Effector memory CD8-positive, alpha-beta T cell (primary cell): ENCODE measurements around the gene ZNF701.
A peak's percentile ranks its signal among the peaks of the same experiment; 100 is the strongest.
"Not testable (repeated sequence)": the region's sequence is repeated elsewhere in the genome, so short reads cannot be mapped to it uniquely, and the experiment has no call there.

Experiments used
- ATAC-seq: fragments of 150-1000 bp; cut with Tn5 transposase; replicated peaks from 2 replicates; pipeline ENCODE4 v1.10.0; 2021; ENCODE audit warnings: mild to moderate bottlenecking, moderate library complexity
- DNase-seq, 3 experiments: peaks; one replicate each; pipeline ENCODE4 v3.0.0; 2021
- H3K27ac Mint-ChIP-seq, 2 donors: one replicate each; pipeline ENCODE4 v1.8.0; 2022; ENCODE audit warnings: mild to moderate bottlenecking in 2 of 2, mixed read lengths in 2 of 2, moderate library complexity in 2 of 2
- H3K27me3 Mint-ChIP-seq, 2 donors: one replicate each; pipeline ENCODE4 v1.8.0; 2022; ENCODE audit warnings: mixed read lengths in 2 of 2
- H3K36me3 Mint-ChIP-seq: one replicate; pipeline ENCODE4 v1.8.0; 2022; ENCODE audit warnings: mild to moderate bottlenecking, moderate library complexity, mixed read lengths; ENCODE audit not compliant: insufficient read depth
- H3K4me1 Mint-ChIP-seq, 2 donors: one replicate each; pipeline ENCODE4 v1.8.0; 2022; ENCODE audit warnings: low read depth in 2 of 2, mixed read lengths in 2 of 2
- H3K4me3 Mint-ChIP-seq, 2 donors: one replicate each; pipeline ENCODE4 v1.8.0; 2022; ENCODE audit warnings: mild to moderate bottlenecking in 2 of 2, mixed read lengths in 2 of 2, moderate library complexity in 2 of 2
- H3K9me3 Mint-ChIP-seq, 2 donors: one replicate each; pipeline ENCODE4 v1.8.0; 2022; ENCODE audit warnings: mixed read lengths in 2 of 2

ZNF701 gene

DNA sequence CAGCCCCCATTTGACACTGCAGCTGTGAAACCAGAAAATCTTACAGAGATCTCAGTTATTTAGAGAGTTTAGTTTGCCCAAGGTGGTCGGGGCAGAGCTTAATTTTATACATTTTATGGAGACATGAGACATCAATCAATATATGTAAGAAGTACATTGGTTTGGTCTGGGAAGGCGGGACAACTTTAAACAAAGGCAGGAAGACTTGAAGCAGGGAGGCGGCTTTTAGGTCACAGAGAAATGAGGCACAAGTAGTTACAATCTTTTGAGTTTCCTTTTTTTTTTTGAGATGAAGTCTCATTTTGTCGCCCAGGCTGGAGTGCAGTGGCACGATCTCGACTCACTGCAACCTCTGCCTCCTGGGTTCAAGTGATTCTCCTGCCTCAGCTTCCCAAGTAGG, 27.5 kb upstream of the ZNF701 start:
- peak overlapping the region; percentile 80 to 87 for H3K4me3 Mint-ChIP-seq
- H3K27me3 Mint-ChIP-seq, DNase-seq, H3K9me3 Mint-ChIP-seq: not testable (repeated sequence)
- peak overlapping the region; percentile 38 to 91 for H3K27ac Mint-ChIP-seq
- peaks cover 39% of the 10 kb centered on the region for H3K36me3 Mint-ChIP-seq
- ATAC-seq, result peak; percentile 11
- peaks cover 26 to 27% of the 10 kb centered on the region in 2 donors for H3K4me1 Mint-ChIP-seq

DNA sequence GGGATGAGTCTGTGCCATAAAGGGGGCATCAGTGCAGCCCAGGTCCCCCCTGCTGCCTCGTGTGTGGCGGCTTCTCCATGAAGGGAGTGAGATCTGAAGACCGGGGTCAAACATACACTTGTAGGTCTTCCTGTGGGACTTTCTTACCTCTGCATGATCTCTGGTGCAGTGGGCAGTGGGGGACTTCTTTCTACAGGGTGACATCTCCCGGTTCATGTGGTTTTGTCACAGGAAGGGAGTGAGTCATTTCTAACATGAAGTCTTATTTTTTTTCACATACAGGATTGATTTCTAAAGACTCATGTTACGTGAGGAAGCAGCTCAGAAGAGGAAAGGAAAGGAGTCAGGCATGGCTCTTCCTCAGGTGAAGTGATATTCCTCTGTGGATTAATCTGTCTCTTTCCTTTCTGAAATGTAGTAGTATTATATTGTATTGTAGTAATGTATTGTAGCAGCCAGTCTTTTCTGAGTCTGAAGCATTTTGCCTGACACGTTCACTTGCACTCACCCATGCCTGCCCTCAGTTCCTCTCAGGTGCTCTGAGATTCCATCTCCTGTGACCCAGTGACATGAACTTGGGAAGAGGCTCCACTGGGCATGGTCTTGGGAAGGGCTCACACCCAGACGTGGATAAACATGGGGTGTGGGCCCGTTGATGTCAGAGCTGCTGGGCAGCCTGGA, 27.0 kb upstream of the ZNF701 start:
- peak overlapping the region; percentile 80 to 87 for H3K4me3 Mint-ChIP-seq
- no peaks in the 10 kb centered on the region for H3K9me3 Mint-ChIP-seq
- H3K27me3 Mint-ChIP-seq, result no peaks in the 10 kb centered on the region
- peaks cover 26 to 27% of the 10 kb centered on the region in 2 donors for H3K4me1 Mint-ChIP-seq
- ATAC-seq, result peak; percentile 97
- peak overlapping the region; percentile 38 to 91 for H3K27ac Mint-ChIP-seq
- DNase-seq, result peak; percentile 27 to 36 (median 31)
- H3K36me3 Mint-ChIP-seq, result peaks cover 45% of the 10 kb centered on the region

DNA sequence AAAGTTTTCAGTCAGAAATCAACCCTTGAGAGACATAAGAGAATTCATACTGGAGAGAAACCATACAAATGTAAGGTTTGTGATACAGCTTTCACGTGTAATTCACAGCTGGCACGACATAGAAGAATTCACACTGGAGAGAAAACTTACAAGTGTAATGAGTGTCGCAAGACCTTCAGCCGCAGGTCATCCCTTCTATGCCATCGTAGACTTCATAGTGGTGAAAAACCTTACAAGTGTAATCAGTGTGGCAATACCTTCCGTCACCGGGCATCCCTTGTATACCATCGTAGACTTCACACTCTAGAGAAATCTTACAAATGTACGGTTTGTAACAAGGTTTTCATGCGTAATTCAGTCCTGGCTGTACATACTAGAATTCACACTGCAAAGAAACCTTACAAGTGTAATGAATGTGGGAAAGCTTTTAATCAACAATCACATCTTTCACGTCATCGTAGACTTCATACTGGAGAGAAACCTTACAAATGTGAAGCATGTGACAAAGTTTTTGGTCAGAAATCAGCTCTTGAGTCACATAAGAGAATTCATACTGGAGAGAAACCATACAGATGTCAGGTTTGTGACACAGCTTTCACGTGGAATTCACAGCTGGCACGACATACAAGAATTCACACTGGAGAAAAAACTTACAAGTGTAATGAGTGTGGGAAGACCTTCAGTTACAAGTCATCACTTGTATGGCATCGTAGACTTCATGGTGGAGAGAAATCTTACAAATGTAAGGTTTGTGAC, 15.7 kb upstream of the ZNF701 start:
- H3K36me3 Mint-ChIP-seq, result peaks cover 66% of the 10 kb centered on the region
- peaks cover 12 to 24% of the 10 kb centered on the region in 2 donors for H3K9me3 Mint-ChIP-seq
- H3K27me3 Mint-ChIP-seq, result no peaks in the 10 kb centered on the region
- ATAC-seq (no peak), DNase-seq (no peak)
- H3K27ac Mint-ChIP-seq, result no peak overlapping the region
- H3K4me1 Mint-ChIP-seq, result peaks cover 0 to 7% of the 10 kb centered on the region in 2 donors
- H3K4me3 Mint-ChIP-seq, result no peak overlapping the region

DNA sequence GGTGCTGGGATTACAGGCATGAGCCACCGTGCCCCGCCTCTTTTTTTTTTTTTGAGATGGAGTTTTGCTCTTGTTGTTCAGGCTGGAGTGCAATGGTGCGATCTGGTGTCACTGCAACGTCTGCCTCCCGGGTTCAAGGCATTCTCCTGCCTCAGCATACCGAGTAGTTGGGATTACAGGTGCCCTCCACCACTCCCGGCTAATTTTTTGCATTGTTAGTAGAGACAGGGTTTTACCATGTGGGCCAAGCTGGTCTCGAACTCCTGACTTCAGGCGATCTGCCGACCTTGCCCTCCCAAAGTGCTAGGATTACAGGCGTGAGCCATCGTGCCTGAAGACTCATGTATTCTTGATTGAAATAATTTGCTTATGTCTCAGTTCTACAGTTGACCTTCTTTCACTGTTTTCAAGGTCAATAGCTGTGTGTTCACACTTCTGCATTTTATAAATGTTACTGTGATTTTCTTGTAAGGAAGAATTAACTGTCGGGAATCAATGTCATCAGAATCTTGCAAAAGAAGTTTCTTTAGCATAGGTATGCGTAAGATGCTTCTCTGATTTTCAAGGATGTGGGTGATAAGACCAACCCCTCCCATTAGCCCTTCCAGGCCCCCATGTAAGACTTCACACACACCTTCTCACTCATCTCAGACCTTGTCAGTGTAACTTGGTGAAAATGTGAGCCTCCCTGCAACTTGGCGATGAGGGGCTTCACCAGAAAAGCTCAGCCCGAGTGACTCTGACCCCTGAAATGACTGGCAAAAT, 12.7 kb upstream of the ZNF701 start:
- ATAC-seq (no peak), DNase-seq (no peak)
- H3K4me1 Mint-ChIP-seq, result no peaks in the 10 kb centered on the region
- peaks cover 36% of the 10 kb centered on the region for H3K36me3 Mint-ChIP-seq
- H3K4me3 Mint-ChIP-seq, result no peak overlapping the region
- peak overlapping the region in 1 of 2 donors; percentile 46 for H3K27ac Mint-ChIP-seq
- no peaks in the 10 kb centered on the region for H3K27me3 Mint-ChIP-seq
- peaks cover 12 to 18% of the 10 kb centered on the region in 2 donors for H3K9me3 Mint-ChIP-seq

DNA sequence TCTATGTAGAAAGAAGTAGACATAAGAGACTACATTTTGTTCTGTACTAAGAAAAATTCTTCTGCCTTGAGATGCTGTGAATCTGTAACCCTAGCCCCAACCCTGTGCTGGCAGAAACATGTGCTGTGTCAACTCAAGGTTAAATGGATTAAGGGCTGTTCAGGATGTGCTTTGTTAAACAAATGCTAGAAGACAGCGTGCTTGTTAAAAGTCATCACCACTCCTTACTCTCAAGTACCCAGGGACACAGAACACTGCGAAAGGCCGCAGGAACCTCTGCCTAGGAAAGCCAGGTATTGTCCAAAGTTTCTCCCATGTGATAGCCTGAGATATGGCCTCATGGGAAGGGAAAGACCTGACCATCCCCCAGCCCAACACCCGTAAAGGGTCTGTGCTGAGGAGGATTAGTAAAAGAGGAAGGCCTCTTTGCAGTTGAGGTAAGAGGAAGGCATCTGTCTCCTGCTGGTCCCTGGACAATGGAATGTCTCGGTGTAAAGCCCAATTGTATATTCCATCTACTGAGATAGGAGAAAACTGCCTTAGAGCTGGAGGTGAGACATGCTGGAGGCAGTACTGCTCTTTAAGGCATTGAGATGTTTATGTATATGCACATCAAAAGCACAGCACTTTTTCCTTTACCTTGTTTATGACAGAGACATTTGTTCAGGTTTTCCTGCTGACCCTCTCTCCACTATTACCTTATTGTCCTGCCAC, 11.2 kb upstream of the ZNF701 start:
- H3K27me3 Mint-ChIP-seq, H3K4me1 Mint-ChIP-seq, H3K4me3 Mint-ChIP-seq, DNase-seq, ATAC-seq, H3K27ac Mint-ChIP-seq: not testable (repeated sequence)
- peaks cover 21% of the 10 kb centered on the region for H3K36me3 Mint-ChIP-seq
- H3K9me3 Mint-ChIP-seq, result peaks cover 8 to 15% of the 10 kb centered on the region in 2 donors

DNA sequence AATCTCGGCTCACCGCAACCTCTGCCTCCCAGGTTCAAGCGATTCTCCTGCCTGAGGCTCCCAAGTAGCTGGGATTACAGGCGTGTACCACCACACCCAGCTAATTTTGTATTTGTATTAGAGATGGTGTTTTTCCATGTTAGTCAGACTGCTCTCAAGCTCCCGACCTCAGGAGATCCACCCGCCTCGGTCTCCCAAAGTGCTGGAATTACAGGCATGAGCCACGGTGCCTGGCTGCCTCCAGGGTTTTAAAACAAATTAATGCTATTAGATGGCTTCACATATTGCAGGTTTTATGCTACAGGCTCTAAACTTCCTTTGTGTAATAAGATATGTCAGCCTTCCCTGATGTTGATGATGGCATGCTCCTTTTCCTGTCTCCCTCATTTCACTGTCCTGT, 8.5 kb upstream of the ZNF701 start:
- H3K27ac Mint-ChIP-seq, ATAC-seq, H3K4me3 Mint-ChIP-seq, H3K27me3 Mint-ChIP-seq, DNase-seq, H3K4me1 Mint-ChIP-seq, H3K9me3 Mint-ChIP-seq, H3K36me3 Mint-ChIP-seq: not testable (repeated sequence)

DNA sequence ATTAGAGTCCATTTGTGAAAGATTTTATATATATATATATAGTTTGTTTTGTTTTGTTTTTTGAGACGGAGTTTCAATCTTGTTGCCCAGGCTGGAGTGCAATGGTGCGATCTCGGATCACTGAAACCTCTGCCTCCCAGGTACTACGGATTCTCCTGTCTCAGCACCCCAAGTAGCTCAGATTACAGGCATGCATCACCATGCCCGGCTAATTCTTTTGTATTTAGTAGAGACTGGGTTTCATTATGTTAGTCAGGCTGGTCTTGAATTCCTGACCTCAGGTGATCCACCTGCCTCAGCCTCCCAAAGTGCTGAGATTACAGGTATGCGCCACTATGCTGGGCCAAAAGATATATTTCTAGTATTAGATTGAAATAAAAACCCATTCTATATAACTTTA, 4.0 kb upstream of the ZNF701 start:
- H3K36me3 Mint-ChIP-seq, result peaks cover 10% of the 10 kb centered on the region
- H3K4me3 Mint-ChIP-seq, result no peak overlapping the region
- ATAC-seq, result no peak

DNA sequence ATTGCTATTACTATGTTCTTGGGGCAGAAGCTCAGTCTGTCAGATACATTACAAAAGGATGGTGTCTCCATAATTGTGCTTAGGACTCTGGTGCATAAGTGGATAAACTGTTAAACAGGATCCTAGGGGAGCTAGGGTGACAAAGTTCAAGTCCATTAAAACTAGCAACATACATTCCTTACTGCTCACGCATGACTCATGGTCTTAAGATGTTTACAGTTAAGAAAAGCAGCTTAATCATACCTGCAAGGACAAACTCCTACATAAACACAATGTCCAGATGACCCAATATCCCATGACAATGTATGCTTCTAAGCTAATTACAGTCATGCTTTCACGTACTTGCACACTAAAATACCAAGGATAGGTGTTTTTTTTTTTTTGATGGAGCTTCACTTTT, 3.5 kb upstream of the ZNF701 start:
- Mint-ChIP-seq H3K4me1 (peaks cover 11 to 16% of the 10 kb centered on the region in 2 donors), H3K36me3 (peaks cover 10% of the 10 kb centered on the region), H3K9me3 (no peaks in the 10 kb centered on the region), H3K27me3 (no peaks in the 10 kb centered on the region), H3K4me3 (no peak overlapping the region), H3K27ac (no peak overlapping the region)
- no peak for ATAC-seq
- DNase-seq, result no peak

More for the DNA sequence above, 4.0 kb upstream of the ZNF701 start:
- no peak for DNase-seq
- Mint-ChIP-seq H3K27ac (no peak overlapping the region), H3K9me3 (no peaks in the 10 kb centered on the region), H3K4me1 (peaks cover 7 to 11% of the 10 kb centered on the region in 2 donors), H3K27me3 (no peaks in the 10 kb centered on the region)

DNA sequence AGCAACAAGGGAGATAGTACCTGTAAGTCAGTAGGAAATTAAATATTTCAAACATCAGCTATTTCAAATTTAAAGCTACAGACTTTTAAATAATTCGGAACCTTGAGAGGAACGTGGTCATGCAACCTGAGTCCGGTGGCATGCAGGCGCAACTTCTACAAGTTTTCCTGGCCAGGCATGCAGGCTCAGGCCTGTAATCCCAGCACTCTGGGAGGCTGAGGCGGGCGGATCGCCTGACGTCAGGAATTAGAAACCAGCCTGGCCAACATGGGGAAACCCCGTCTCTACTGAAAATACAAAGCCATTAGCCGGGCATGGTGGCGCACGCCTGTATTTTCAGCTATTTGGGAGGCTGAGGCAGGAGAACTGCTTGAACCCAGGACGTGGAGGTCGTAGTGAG, 2.2 kb upstream of the ZNF701 start:
- Mint-ChIP-seq H3K9me3 (no peaks in the 10 kb centered on the region), H3K4me3 (no peak overlapping the region), H3K36me3 (peaks cover 18% of the 10 kb centered on the region), H3K27ac (no peak overlapping the region), H3K4me1 (peaks cover 16 to 23% of the 10 kb centered on the region in 2 donors), H3K27me3 (no peaks in the 10 kb centered on the region)
- DNase-seq (no peak), ATAC-seq (no peak)

DNA sequence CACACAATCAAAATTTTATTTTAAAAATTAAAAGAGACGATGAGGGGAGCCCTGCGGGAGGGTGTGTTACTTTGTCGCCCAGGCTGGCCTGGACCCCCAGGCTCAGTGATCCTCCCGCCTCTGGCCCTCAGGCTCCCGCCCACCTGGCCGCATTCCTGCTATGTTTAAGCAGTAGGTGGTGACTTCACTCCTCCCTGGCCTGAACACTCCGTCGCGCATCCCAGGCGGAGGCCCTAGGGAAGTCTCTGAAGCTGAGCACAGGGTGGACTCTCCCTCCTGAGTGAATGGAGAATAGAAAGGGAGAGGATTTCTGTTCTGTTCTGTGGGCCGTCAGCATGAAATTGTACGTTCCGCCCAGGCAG, 468 bp upstream of the ZNF701 start:
- H3K27me3 Mint-ChIP-seq, H3K9me3 Mint-ChIP-seq, DNase-seq: not testable (repeated sequence)
- Mint-ChIP-seq H3K27ac (peak overlapping the region; percentile 92 to 96), H3K4me1 (peaks cover 21 to 38% of the 10 kb centered on the region in 2 donors), H3K4me3 (peak overlapping the region; percentile 91 to 96), H3K36me3 (peaks cover 25% of the 10 kb centered on the region)
- ATAC-seq, result peak; percentile 6

DNA sequence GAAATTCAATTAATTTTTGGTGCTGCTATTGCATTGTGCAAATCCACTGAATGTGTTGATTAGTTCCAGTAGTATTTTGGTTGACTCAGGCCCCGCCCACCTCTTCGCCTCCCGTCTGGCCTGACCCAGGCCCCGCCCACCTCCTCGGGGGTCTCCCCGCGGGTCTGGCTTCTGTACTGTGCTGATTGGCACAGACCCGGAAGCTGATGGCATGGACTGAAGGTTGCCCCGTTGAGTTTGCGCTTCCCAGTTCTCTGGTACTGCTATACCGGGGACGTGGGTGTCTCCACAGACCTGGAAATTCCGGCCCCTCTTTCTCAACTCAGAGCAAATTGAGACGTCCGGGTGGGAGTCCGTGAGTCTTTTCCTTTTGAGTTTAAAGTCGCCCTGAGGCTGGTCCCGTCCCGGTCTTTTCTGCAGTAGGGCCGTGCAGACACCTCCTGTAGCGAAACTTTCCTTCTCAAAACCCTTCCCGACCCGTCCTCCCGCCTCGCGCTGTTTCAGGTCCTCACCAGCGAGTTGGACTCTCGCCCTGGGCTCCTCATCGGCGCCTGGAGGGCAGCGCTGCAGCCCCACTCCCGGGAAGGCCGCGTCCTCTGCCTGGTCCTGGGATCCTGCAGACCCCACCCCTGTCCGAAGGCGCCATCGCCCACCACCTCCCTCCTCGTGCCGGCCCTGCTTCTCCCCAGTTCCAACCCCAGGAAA, 14.8 kb downstream of the ZNF701 start:
- Mint-ChIP-seq H3K27ac (no peak overlapping the region), H3K36me3 (peaks cover 44% of the 10 kb centered on the region), H3K9me3 (peaks cover 0 to 9% of the 10 kb centered on the region in 2 donors), H3K27me3 (no peaks in the 10 kb centered on the region), H3K4me3 (no peak overlapping the region), H3K4me1 (peaks cover 0 to 5% of the 10 kb centered on the region in 2 donors)
- ATAC-seq (no peak), DNase-seq (no peak)

DNA sequence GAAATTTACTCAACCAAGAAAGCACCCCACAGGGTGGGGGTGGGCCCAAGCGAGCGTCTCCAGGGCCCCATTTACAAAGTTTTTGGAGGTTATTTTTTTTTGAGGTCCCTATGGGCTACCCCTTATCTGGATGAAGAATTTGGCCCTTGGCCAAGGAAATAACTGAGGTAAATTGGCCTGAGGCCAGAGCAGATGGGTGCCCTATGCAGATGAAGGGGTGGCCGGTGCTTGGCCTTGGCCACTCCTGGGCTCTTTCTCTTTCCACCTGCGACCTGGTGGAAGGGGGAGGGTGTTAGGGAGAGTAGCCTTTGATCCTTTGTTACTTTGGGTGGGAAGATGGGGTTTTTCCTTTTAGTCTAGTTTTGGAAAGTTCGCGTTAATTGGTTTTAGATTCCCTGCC, 15.5 kb downstream of the ZNF701 start:
- Mint-ChIP-seq H3K4me3 (no peak overlapping the region), H3K36me3 (peaks cover 43% of the 10 kb centered on the region), H3K27ac (no peak overlapping the region), H3K9me3 (peaks cover 0 to 9% of the 10 kb centered on the region in 2 donors), H3K4me1 (peaks cover 0 to 5% of the 10 kb centered on the region in 2 donors), H3K27me3 (no peaks in the 10 kb centered on the region)
- ATAC-seq, result no peak
- no peak for DNase-seq
